Transverse colon (tissue), 4 donors: Measurements from ENCODE around the gene HAVCR2. TPM values are rescaled to one million over a fixed set of nuclear protein-coding genes. Genes with fewer than 3 reads are reported as not detected.

ENCODE experiments used
- DNase-seq: peaks from one replicate; pipeline ENCODE4 v3.0.0-alpha.2; 2019
- H3K27ac ChIP-seq, 4 donors: fragments of 200-600 bp; sonication (generic); 2 replicates each; pipeline ENCODE4 v1.5.1; 2016 to 2018; ENCODE audit warnings: inconsistent platforms in 4 of 4
- H3K27me3 ChIP-seq: fragments of 200-600 bp; sonication (generic); 2 replicates; pipeline ENCODE4 v1.5.1; 2017; ENCODE audit warnings: inconsistent platforms
- H3K36me3 ChIP-seq, 4 donors: fragments of 200-600 bp; sonication (generic); 2 replicates each; pipeline ENCODE4 v1.5.1; 2017 to 2019; ENCODE audit warnings: inconsistent platforms in 4 of 4
- H3K4me1 ChIP-seq, 4 donors: fragments of 200-600 bp; sonication (generic); 2 replicates each; pipeline ENCODE4 v1.5.1; 2017 to 2020; ENCODE audit warnings: inconsistent platforms in 4 of 4
- H3K4me3 ChIP-seq, 4 donors: fragments of 200-600 bp; sonication (generic); 1 replicate in 1 of 4; 2 replicates in 3 of 4; pipeline versions ENCODE4 v1.5.1 to v1.6.1; 2017 to 2019; ENCODE audit warnings: inconsistent platforms in 4 of 4
- H3K9me3 ChIP-seq, 2 donors: fragments of 200-600 bp; sonication (generic); 2 replicates each; pipeline ENCODE4 v1.5.1; 2017 to 2019; ENCODE audit warnings: inconsistent platforms in 2 of 2
- EP300 ChIP-seq: sonication (generic); formaldehyde crosslinking; IDR thresholded peaks from one replicate; pipeline ENCODE4 v1.6.1; 2017; ENCODE audit warnings: antibody characterized with exemption, low read depth
- POLR2A ChIP-seq: fragments of 450-650 bp; IDR thresholded peaks from one replicate; pipeline ENCODE4 v1.6.1; 2016; ENCODE audit warnings: antibody characterized with exemption, mild to moderate bottlenecking, moderate library complexity
- POLR2AphosphoS5 ChIP-seq, 3 donors: sonication (generic); formaldehyde crosslinking; IDR thresholded peaks; one replicate each; pipeline ENCODE4 v1.6.1; 2016; ENCODE audit warnings: antibody characterized with exemption in 3 of 3
- WGBS, 2 donors: methylation state at CpG; one replicate each; pipeline ENCODE4 v1.1.5; 2018; ENCODE audit warnings: low coverage in 1 of 2; 5-methylcytosine and 5-hydroxymethylcytosine counted together
- in situ Hi-C, 4 donors: fragments of 200-750 bp; cut with MboI; loops; one replicate each; pipeline versions ENCODE4 v1.15.0 to v1.15.1; 2017; ENCODE audit warnings: low sequenced_read_pairs in 3 of 4, low pct_ligation_motif_present in 1 of 4, low pct_unique_long_range_greater_than_20kb in 1 of 4
- intact Hi-C: fragments of 100-400 bp; cut with DNase I; formaldehyde crosslinking; loops from one replicate; pipeline ENCODE4 v1.15.1; 2023; ENCODE audit warnings: low total_unique reads
- total RNA-seq, 4 donors: library from RNA; depleted of rRNA; stranded (reverse); fragments of >200 nt; gene quantifications; one replicate each; pipeline ENCODE4 v1.1.0, GENCODE V29; 2016
- TF ChIP-seq, protein P1 (sequence below), 5 experiments: fragments of 200-600 bp in 3 of 5; fragments of 450-650 bp in 2 of 5; sonication (generic) in 3 of 5; IDR thresholded peaks; 1 replicate in 2 of 5; 2 replicates in 3 of 5; pipeline ENCODE4 v1.5.1; 2016 to 2017; ENCODE audit warnings: antibody characterized with exemption in 5 of 5, inconsistent platforms in 3 of 5, mild to moderate bottlenecking in 2 of 5, moderate library complexity in 1 of 5

HAVCR2 gene
- total RNA-seq, 4 donors from 2014 or later, result 0.20 to 6.7 (median 3.2) TPM

DNA sequence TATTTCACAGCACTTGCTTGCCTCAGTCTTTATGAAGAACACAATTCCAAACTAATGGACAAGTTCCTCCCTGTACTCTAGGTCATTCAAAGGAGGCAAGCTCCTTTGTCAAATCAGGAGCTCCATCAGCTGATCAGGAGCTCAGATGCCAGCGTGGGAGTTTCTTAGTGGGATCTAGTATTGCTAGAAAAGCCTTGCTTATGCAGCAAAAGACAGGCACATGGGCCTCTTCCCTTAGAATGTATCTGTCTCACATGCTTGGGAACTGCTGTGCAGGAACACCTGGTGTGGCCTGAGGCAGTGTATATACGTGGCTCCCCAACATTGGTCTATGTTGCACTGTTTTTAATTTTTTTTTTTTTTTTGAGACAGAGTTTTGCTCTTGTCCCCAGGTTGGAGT, 28.6 kb downstream of the HAVCR2 start:
- Histone ChIP-seq H3K4me1 (no peaks in the 10 kb centered on the region), H3K4me3 (no peak overlapping the region)
- WGBS, 2 donors, result 33 to 53% methylated on average over 1 to 2 of the region's 2 CpGs

DNA sequence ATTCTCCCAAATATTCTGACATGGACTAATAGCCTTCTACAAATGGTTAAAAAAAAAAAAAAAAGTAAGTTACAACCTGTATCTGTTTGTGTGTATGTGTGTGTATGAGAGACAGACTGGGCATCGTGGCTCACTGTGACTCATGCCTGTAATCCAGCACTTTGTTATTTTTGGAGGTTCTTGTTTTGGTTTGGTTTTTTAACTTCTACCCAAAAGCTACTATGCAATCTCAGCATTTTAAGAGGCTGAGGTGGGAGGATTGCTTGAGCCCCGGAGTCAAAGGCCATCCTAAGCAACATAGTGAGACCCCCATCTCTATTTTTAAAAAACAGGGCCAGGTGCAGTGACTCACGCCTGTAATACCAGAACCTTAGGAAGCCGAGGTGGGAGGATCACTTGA, 32.3 kb downstream of the HAVCR2 start:
- Histone ChIP-seq H3K4me1 (peaks cover 0 to 4% (median 0%) of the 10 kb centered on the region in 4 donors), H3K9me3 (no peaks in the 10 kb centered on the region), H3K4me3 (no peak overlapping the region), H3K27me3 (no peaks in the 10 kb centered on the region), H3K27ac (no peak overlapping the region), H3K36me3 (no peaks in the 10 kb centered on the region)
- TF ChIP-seq, protein P1, sequence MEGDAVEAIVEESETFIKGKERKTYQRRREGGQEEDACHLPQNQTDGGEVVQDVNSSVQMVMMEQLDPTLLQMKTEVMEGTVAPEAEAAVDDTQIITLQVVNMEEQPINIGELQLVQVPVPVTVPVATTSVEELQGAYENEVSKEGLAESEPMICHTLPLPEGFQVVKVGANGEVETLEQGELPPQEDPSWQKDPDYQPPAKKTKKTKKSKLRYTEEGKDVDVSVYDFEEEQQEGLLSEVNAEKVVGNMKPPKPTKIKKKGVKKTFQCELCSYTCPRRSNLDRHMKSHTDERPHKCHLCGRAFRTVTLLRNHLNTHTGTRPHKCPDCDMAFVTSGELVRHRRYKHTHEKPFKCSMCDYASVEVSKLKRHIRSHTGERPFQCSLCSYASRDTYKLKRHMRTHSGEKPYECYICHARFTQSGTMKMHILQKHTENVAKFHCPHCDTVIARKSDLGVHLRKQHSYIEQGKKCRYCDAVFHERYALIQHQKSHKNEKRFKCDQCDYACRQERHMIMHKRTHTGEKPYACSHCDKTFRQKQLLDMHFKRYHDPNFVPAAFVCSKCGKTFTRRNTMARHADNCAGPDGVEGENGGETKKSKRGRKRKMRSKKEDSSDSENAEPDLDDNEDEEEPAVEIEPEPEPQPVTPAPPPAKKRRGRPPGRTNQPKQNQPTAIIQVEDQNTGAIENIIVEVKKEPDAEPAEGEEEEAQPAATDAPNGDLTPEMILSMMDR (IDR thresholded peaks at IDR 0.05), result no peak
- TF ChIP-seq POLR2A, result no peak
- no peak for TF ChIP-seq EP300
- TF ChIP-seq POLR2AphosphoS5 (IDR thresholded peaks at IDR 0.05), result no peak
- intact Hi-C loops, result no loop called here
- DNase-seq, result no peak
- 29 to 60% methylated on average over 3 to 4 of the region's 4 CpGs for WGBS, 2 donors
- in situ Hi-C loops, result no loop called here

More for the DNA sequence above, 28.6 kb downstream of the HAVCR2 start:
- Histone ChIP-seq H3K9me3 (no peaks in the 10 kb centered on the region), H3K27ac (no peak overlapping the region), H3K27me3 (no peaks in the 10 kb centered on the region), H3K36me3 (no peaks in the 10 kb centered on the region)
- TF ChIP-seq, protein P1 (IDR thresholded peaks at IDR 0.05), result no peak
- no peak for TF ChIP-seq POLR2A
- TF ChIP-seq POLR2AphosphoS5 (IDR thresholded peaks at IDR 0.05), result no peak
- DNase-seq, result no peak
- in situ Hi-C loops, result no loop called here
- intact Hi-C loops, result no loop called here

DNA sequence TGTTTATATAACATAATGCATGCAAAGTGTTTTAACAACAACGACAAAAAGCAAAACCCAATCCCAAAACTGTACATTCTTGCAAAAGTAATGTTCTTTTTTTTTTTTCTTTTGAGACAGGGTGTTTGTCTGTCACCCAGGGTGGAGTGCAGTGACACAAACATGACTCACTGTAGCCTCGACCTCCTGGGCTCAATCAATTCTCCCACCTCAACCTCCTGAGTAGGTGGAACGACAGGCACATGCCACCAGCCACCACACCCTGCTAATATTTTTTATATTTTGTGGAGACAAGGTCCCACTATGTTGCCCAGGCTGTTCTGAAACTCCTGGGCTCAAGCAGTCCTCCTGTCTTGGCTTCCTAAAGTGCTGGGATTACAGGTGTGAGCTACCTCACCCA, 36.3 kb downstream of the HAVCR2 start:
- Histone ChIP-seq H3K9me3 (no peaks in the 10 kb centered on the region), H3K4me3 (no peak overlapping the region), H3K27me3 (no peaks in the 10 kb centered on the region), H3K27ac (no peak overlapping the region), H3K36me3 (no peaks in the 10 kb centered on the region), H3K4me1 (peaks cover 0 to 13% (median under 1%) of the 10 kb centered on the region in 4 donors)
- TF ChIP-seq, protein P1 (IDR thresholded peaks at IDR 0.05), result no peak
- TF ChIP-seq POLR2A (no peak), POLR2AphosphoS5 (IDR thresholded peaks at IDR 0.05) (no peak), EP300 (no peak)
- WGBS, 2 donors, result 51 to 56% methylated on average over 2 to 3 of the region's 3 CpGs
- DNase-seq, result no peak
- intact Hi-C loops, result no loop called here
- in situ Hi-C loops, result no loop called here

DNA sequence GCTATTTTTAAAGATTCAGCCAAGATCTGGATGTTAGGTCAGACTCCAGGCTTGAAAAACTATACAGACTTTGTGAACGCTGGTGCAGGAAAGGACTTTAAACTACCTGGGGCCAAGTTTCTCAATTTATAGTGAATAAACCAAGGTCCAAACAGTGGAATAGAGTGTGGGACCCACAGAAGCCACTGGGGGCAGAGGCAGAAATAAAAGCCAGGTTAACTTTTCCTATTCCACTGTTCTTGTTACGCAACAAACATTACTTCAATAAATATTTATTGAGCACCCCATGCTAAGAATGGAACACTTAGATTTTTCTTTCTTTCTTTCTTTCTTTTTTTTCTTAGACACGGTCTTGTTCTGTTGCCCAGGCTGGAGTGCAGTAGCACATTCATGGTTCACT, 38.9 kb downstream of the HAVCR2 start:
- TF ChIP-seq, protein P1 (IDR thresholded peaks at IDR 0.05), result no peak
- no peaks in the 10 kb centered on the region for H3K9me3 ChIP-seq
- intact Hi-C loops (no loop called here), in situ Hi-C loops (no loop called here)
- no peaks in the 10 kb centered on the region for H3K27me3 ChIP-seq
- H3K4me1 ChIP-seq, result peaks cover 0 to 34% (median 7%) of the 10 kb centered on the region in 4 donors
- DNase-seq, result no peak
- no peaks in the 10 kb centered on the region for H3K36me3 ChIP-seq
- 76 to 80% methylated on average over 2 to 3 of the region's 3 CpGs for WGBS, 2 donors
- no peak overlapping the region for H3K4me3 ChIP-seq
- H3K27ac ChIP-seq, result no peak overlapping the region
